CD4-positive, alpha-beta T cell treated with Interferon alpha-2 for 1 hour (primary cell): ENCODE results near the gene TMEM119.
"Not testable (repeated sequence)": the region's sequence is repeated elsewhere in the genome, so short reads cannot be mapped to it uniquely, and the experiment has no call there.

Experiments used
- DNase-seq, 2 donors: peaks; one replicate each; pipeline ENCODE4 v3.0.0-alpha.2; 2020 to 2022

Gene TMEM119

DNA sequence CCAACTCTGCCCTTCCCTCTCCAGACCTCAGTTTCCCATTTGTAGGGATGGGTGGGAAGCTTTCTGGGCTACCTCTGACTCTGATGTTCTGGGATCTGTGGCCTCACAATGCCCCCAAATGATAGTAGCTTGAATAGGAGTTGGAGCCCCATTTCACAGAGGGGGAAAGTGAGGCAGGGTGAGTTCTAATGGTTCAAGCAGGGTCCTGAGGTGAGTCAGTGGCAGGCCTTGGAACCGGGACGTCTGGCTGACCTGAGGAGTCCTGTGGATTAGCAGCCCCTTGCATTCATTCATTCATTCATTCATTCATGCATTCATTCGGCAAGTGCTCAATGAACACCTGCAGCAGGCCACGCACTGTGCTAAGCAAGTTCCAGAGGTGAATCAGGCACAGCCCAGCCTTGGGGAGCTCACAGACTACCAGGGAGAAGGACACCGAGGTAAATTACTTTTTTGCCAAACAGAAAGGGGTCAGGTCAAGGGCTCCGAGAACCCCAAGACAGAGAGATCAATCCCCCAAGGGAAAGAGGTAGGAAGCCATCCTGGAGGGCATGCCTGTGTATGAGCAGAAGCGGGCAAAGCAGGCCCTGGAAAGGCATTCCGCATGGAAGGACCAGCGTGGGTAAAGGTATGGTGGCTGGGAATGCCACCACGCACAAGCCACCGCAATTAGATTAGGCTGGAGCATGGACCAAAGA, 818 bp upstream of the TMEM119 start:
- DNase-seq = no peak

DNA sequence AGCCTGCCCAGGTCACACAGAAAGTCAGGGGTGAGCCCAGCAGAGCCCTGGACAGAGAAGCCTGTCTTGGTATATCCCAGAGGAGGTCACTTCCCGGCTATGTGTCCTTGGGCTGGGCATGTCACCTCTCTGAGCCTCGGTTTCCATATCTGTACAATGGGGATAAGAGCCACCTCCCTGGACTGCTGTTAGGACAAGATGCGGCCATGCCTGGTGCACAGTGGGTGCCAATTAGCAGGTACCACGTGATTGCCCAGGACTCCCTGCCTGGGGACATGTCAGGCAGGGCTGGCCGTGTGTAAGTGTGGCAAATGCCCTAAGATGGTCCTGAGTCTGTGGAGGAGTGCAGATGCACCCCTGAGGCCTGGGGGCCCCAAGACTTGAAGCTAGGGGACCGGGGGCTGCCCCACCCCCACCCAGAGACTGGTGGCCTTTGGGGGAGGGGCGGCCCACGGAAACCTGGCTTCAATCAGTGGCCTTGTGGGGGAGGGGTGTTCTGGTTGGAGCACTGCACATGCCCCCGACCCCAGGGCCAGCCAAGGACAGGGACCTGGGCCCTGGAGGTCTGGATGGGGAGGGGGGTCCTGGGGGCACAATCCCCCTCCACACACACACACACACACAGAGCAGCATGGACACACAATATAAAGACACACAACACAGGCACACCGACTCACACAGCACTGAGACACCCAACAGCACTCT, 878 bp downstream of the TMEM119 start:
- no peak for DNase-seq

DNA sequence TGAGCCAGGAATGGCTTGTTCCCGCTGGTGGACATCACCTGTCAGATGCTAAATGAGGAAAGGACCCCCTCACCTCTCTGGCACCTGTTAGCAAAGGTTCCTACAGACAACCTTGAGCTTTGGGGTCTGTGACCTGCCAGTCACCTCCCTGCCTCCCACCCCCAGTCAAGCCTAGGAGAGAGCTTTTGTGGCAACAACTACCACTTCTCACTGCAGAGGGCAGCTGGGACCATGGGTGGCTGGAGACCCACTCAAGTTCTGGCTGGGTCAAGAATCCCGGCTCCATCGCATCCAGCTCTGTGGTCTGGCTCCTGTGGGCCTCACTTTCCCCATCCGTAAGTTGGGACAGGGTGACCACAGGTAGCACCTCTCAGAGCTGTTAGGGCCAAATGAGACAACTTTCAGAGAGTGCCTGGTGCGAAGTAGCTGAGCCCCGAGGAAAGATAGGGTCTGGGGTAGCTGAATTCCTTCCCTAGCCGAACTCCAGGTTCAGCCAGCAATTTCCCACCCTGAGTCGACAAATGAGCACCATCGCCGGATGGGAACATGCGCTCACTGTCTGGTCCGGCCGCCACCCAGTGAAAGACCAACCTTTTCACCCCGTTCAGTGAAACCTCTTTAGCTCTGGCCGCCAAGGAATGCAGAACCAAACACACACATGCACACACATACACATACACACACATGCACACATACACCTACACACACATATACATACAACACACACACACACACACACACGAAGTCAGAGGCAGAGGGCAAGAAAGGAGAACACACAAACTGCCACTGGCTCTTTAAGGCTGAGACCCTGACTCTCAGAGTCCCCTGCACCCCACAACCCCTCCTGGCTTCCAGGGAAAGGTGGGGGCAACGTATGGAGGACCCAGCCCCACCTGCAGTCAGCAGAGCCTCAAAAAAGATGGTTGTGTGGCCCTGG, 1.9 kb downstream of the TMEM119 start:
- no peak for DNase-seq

GRCh38 chr12:108594960-108595710, 2.7 kb downstream of the TMEM119 start:
- no peak for DNase-seq

GRCh38 chr12:108594323-108594903, 3.5 kb downstream of the TMEM119 start:
- DNase-seq = no peak

DNA sequence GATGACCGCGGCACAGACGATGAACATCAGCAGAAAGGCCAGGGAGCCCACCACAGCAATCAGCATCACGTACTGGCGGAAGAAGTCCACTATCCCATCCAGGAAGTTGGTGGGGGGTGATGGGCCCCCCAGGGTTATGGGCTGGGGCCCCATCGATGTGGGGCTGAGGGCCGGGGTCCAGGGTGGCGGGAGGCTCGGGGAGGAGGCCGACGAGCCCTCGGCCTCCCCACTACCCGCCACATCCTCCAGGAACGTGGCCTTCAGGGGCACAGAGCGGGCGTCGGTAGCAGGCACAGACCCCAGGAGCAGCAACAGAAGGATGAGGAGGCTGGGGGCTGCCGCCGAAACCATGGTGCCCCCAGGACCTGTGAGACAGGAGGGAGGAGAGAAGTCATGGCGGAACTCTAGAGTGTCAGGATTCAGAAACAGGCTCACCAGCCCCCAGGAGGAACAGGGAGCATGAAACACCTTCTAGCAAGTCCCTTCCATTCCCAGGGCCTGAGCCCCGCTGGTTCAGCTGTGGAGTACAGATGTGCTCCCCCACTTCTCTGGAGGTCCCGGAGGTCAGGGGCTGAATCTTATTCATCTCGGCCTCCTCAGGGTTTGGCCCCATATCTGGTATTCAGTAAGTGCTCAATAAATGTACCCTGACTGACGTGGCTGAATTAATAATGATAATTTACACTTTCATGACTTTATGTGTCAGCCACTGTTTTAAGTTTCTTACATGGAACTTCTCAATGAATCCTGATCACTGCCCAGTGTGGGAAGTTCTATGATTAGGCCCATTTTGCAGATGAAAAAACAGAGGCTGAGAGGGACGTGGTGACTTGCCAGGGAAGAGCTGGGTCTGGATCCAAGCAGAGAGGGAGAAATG, 5.6 kb downstream of the TMEM119 start:
- DNase-seq = no peak

GRCh38 chr12:108591267-108591980, 6.5 kb downstream of the TMEM119 start:
- DNase-seq = no peak

- DNase-seq = not testable (repeated sequence)
These were observed 7.4 kb downstream of the TMEM119 start for GRCh38 chr12:108590463-108590862.

DNA sequence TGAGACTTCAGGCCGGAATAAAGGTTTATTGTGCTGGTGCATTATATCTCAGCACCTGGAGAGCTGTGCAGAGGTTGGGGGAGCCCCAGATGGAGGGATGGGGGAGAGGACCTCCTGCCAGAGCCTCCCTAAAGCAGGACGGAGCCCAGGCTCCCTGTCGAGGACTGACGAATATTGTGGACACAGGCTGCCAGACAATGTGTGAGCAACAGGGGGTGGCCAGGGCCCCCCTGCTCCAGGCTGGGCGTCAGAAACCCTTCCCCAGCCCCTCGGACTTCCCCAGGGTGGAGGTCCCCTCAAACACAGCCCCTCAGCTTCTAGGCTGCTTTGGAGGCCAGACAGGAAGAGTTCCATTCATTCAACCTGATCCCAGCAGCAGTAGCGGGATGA, 8.0 kb downstream of the TMEM119 start:
- DNase-seq = no peak

GRCh38 chr12:108589028-108589839, 8.7 kb downstream of the TMEM119 start:
- DNase-seq = no peak

DNA sequence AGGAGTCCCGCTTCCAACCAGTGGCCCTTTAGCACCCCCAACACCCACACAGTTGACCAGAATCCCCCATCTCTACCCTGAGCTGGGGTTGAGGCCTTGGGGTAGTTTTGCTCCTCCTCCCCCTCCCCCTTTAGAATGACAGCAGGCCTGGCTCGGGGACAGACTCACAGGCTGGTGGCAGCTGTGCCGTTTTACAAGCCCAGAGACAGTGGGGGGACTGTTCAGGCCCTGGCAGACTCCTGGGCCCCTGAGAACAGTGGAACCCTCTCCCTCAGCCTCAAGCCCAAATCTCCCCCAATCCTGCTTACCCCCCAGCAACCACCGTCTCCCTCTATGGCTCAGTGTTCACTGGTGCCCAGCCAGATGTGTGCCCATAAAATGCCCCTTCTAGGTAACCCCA, 10.1 kb downstream of the TMEM119 start:
- no peak for DNase-seq

- DNase-seq = no peak
These were observed 11.6 kb downstream of the TMEM119 start for GRCh38 chr12:108586306-108586705.

DNA sequence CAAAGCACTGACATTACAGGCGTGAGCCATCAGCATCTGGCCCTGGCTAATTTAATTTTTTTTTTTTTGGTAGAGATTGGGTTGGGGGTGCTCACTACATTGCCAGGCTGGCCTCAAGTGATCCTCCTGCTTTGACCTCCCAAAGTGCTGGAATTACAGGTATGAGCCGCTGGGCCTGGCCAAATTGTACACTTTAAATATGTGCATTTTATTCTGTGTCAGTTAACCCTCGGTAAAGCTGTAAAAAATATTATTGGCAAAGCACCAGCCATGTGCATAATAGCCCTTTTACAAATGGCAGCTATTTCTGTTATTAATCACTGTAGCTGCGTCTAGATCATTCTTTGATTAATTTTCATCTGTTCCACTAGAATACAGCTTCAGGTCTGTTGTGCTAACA, 12.0 kb downstream of the TMEM119 start:
- DNase-seq = no peak

DNA sequence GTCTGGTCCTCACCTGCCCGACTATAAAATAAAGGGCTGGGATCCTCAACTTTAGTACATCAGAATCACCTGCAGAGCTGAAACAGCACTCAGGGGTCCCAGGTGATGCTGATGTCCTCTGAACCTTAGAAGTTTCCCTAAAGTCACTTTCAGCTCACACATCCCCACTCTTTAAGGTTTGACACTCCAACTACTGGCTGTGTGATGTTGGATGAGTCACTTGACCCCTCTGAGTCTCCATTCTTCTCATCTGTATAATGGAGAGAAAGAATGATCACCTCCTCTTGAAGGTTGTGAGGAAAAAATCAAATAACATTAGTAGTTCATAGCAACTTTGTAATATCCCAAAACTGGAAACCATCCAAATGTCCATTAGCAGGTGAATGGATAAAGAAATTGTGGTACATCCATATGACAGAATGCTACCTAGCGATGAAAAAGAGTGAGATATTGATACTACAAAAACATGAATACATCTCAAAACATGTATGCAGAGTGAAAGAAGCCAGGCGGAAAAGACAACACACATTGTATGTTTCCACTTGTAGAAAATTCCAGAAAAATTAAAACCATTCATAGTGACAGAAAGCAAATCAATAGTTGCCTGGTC, 13.3 kb downstream of the TMEM119 start:
- no peak for DNase-seq

- DNase-seq = no peak
These were observed 13.9 kb downstream of the TMEM119 start for GRCh38 chr12:108583991-108584390.

- no peak for DNase-seq
These were observed 14.7 kb downstream of the TMEM119 start for GRCh38 chr12:108582978-108583770.

DNA sequence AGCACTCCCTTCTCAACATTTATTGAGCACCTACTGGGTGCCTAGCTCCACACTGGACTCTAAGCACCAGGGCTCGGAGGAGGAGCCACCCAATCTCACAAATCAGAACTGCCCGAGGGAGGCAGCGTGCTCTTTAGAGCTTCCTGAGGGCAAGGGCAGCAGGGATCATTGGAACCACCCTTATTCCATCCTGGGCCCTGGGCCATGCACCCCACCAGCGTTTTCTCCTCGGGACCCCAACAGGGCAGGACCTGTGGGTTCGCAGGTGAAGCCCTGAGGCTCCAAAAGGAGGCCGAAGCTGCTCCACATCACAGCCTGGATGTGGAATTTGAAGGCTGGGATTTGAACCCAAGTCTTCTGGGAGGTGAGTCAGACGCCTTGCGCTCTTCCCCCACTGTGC, 15.4 kb downstream of the TMEM119 start:
- DNase-seq = no peak
